Progenitor cell of endocrine pancreas (in vitro differentiated cells): ENCODE measurements around the gene AGTR1. TPM values are rescaled to one million over a fixed set of nuclear protein-coding genes. Genes with fewer than 3 reads are reported as not detected.

Source experiments
- DNase-seq: peaks from one replicate; pipeline ENCODE4 v3.0.0; 2021; ENCODE audit warnings: low spot score; ENCODE audit not compliant: unreplicated experiment
- H3K27ac Mint-ChIP-seq: 2 replicates; pipeline ENCODE4 v1.8.0; 2021; ENCODE audit warnings: mild to moderate bottlenecking, moderate library complexity, mixed read lengths
- H3K27me3 Mint-ChIP-seq: 2 replicates; pipeline ENCODE4 v1.8.0; 2021; ENCODE audit warnings: mixed read lengths
- H3K36me3 Mint-ChIP-seq: 2 replicates; pipeline ENCODE4 v1.8.0; 2022; ENCODE audit warnings: mixed read lengths; ENCODE audit not compliant: insufficient read depth
- H3K4me1 Mint-ChIP-seq: 2 replicates; pipeline ENCODE4 v1.8.0; 2021; ENCODE audit warnings: low read depth, mixed read lengths
- H3K4me3 Mint-ChIP-seq: 2 replicates; pipeline ENCODE4 v1.8.0; 2021; ENCODE audit warnings: low read depth, mild to moderate bottlenecking, moderate library complexity, mixed read lengths
- H3K9me3 Mint-ChIP-seq: 2 replicates; pipeline ENCODE4 v1.8.0; 2021; ENCODE audit warnings: low read depth, mixed read lengths
- total RNA-seq: library from RNA; stranded (reverse); gene quantifications from 2 replicates; pipeline ENCODE4 v1.2.1, GENCODE V29; 2021
- TF ChIP-seq, protein P1 (sequence below): fragments of 200-600 bp; sonication (generic); IDR thresholded peaks from one replicate; pipeline ENCODE4 v1.5.0; 2021; ENCODE audit warnings: antibody characterized with exemption, mild to moderate bottlenecking; ENCODE audit not compliant: unreplicated experiment

Gene AGTR1
- total RNA-seq, 1 donor from 2014 or later, result 8.2 TPM

DNA sequence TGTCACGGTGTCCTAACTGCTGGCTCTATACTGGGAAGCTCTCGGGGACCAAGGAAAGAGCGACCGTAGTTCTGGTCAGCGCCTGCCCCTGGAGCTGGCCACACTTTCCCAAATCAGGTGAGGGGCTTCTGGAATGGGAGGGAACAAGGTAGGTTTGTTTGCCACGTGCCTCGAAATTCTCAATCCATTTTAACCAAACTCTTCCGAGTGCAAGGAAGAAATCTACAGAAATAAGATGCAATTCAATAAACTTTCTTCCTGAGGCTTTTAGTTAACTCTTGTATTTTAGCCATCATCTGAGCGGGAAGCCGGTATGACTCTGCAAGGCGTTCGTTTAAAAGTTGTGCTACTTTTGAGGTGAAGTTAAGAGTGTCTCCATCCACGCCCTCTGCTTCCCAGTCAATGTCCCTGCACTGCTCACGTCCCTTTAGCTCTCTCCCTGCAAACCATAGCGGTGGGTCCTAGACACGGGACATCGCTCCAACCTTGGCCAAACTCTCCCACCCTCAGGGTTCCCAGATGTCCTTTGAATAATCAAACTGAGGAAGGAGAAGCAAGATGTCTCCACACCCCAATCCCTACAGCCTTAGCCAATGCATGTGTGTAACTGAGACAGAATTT lies 597 bp downstream of the AGTR1 start:
- Mint-ChIP-seq H3K4me3 (peak overlapping the region; percentile 71), H3K9me3 (no peaks in the 10 kb centered on the region), H3K27me3 (peaks cover 23% of the 10 kb centered on the region), H3K36me3 (no peaks in the 10 kb centered on the region), H3K27ac (peak overlapping the region; percentile 36), H3K4me1 (peaks cover 28% of the 10 kb centered on the region)
- DNase-seq, result no peak
- TF ChIP-seq, protein P1, sequence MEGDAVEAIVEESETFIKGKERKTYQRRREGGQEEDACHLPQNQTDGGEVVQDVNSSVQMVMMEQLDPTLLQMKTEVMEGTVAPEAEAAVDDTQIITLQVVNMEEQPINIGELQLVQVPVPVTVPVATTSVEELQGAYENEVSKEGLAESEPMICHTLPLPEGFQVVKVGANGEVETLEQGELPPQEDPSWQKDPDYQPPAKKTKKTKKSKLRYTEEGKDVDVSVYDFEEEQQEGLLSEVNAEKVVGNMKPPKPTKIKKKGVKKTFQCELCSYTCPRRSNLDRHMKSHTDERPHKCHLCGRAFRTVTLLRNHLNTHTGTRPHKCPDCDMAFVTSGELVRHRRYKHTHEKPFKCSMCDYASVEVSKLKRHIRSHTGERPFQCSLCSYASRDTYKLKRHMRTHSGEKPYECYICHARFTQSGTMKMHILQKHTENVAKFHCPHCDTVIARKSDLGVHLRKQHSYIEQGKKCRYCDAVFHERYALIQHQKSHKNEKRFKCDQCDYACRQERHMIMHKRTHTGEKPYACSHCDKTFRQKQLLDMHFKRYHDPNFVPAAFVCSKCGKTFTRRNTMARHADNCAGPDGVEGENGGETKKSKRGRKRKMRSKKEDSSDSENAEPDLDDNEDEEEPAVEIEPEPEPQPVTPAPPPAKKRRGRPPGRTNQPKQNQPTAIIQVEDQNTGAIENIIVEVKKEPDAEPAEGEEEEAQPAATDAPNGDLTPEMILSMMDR, result no peak

DNA sequence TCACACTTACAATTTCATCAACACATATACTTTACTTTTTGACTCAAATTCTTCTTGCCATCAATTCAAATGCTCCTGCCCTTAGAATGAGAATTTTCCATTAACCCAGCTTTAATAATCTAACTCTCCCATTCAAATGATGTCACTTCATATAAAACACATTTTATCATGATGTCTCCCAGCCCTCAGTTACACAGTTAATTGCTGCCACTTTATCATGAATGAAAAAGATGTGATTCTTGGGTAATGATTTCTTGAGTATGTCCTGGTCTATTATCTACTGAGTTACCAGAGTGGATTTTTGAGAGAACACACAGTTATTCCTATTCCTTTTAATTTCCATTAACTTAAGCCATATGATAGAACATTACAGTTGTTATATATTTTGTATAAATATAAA lies 7.6 kb downstream of the AGTR1 start:
- Mint-ChIP-seq H3K27me3 (no peaks in the 10 kb centered on the region), H3K4me3 (no peak overlapping the region), H3K9me3 (no peaks in the 10 kb centered on the region), H3K27ac (no peak overlapping the region), H3K4me1 (peaks cover 24% of the 10 kb centered on the region), H3K36me3 (no peaks in the 10 kb centered on the region)
- DNase-seq, result no peak
- TF ChIP-seq, protein P1, result no peak

DNA sequence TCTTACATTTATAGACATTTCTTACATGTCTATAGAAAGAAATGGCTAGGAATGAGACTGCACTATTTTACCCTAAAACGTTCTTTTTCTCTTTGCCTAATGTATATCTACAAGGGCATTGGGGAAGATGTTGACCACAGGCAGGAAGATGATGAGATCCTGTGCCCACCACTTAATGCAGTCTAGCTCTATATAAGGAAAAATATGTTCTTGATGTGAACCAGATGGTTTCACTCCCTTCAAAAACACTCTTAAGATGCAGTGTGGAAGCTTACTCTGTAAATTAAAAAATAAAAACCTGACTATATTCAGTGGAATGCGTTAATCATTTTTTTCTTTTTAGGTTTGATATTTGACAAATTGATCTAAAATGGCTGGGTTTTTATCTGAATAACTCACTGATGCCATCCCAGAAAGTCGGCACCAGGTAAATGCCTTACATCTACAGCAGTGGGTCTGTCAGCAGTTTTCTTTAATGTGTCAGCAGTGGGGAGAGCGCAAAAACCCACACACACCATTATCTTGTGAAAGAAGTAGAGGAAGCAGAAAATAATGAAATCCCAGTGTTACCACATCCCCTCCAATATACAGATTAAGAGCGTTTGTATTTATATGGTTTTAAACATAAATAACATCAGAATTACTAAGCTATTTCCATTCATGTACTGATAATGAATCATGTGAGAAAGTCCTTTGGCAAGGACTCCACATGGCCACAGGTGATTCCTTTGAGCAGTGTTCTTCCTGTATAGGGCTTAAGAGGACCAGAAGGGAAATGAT lies 10.1 kb downstream of the AGTR1 start:
- H3K36me3 Mint-ChIP-seq, result peaks cover 1% of the 10 kb centered on the region
- TF ChIP-seq, protein P1, result no peak
- H3K9me3 Mint-ChIP-seq, result peaks cover 3% of the 10 kb centered on the region
- H3K4me3 Mint-ChIP-seq, result no peak overlapping the region
- DNase-seq, result no peak
- no peak overlapping the region for H3K27ac Mint-ChIP-seq
- peaks cover 18% of the 10 kb centered on the region for H3K4me1 Mint-ChIP-seq
- H3K27me3 Mint-ChIP-seq, result no peaks in the 10 kb centered on the region

DNA sequence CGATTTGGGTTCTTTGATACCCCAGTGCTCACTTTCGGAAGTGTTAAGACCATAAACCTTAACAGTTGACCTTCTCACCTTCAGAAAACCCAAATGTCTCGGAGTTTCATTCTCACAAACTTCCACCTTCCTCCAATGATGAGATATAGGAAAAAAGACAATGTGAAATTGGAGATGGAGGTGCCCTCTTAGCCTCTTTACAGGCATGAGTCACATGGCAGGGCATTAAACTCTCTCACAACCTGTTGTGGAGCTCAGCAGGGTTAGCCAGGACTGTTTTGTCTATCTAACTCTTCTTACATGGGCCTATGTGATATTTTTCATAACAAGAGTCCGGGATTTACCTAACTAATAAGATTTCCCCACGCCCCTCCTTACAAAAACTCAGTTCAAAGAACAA lies 10.7 kb downstream of the AGTR1 start:
- H3K4me3 Mint-ChIP-seq, result no peak overlapping the region
- H3K36me3 Mint-ChIP-seq, result peaks cover 1% of the 10 kb centered on the region
- DNase-seq, result no peak
- H3K27me3 Mint-ChIP-seq, result no peaks in the 10 kb centered on the region
- peaks cover 18% of the 10 kb centered on the region for H3K4me1 Mint-ChIP-seq
- TF ChIP-seq, protein P1, result no peak
- no peak overlapping the region for H3K27ac Mint-ChIP-seq
- peaks cover 3% of the 10 kb centered on the region for H3K9me3 Mint-ChIP-seq

DNA sequence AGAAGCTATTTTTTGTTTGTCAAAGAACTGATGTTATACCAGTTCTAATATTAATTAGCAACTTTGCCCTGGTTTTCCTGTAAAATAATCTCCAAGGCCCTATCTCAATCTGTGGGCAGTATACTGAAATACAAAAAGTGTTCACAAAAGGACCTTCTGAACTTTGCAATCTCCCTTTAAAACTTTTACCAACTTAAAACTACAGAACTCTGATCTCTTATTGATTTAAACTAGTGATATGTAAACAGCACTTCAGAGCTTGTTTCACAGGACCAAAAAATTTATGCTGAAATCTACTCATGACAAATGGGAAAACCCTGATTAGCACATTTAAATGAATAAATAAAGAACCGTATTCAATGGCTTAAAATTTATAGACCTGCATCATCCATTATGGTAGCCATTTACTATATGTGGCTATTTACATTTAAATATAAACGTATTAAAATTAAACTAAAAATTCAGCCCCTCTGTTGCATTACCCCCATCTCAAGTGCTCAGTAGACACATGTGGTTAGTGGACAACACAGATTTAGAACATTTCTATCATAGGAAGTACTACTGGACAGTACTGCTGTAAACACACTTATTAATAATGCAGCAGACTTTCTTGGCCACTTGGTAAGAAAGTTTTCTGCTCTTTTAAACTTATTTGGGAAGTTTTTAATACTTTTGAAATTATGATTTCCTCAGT lies 12.0 kb downstream of the AGTR1 start:
- TF ChIP-seq, protein P1, result no peak
- DNase-seq, result no peak
- peaks cover 3% of the 10 kb centered on the region for H3K9me3 Mint-ChIP-seq
- H3K27me3 Mint-ChIP-seq, result no peaks in the 10 kb centered on the region
- peaks cover 1% of the 10 kb centered on the region for H3K36me3 Mint-ChIP-seq
- peaks cover 17% of the 10 kb centered on the region for H3K4me1 Mint-ChIP-seq
- H3K27ac Mint-ChIP-seq, result no peak overlapping the region
- no peak overlapping the region for H3K4me3 Mint-ChIP-seq
